ENCODE results near the gene TMEM182.

The TMEM182 gene

DNA sequence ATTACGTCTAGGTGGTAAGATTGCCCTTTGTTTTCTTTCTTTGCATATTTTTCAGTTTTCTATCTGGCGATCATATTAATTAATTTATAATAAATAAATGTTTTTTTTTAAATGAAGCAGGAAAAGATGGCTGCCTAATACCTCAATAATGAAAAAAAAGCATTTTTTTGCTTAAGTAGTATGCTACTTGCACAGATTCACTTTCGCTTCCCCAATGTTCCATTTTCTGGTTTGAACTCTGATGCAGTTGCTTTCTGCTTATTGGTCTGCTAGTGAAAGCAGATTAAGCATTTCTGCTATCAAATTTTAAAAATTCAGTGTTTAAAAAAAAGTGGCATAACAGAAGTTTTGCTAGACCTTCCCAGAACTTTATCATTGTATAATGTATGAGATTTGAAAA is 11.9 kb upstream of the TMEM182 start:
- H3K36me3 Mint-ChIP-seq (ENCODE audit: low read depth), result no peaks in the 10 kb centered on the region
- H3K9me3 Mint-ChIP-seq, result no peaks in the 10 kb centered on the region
- no peaks in the 10 kb centered on the region for H3K4me1 Mint-ChIP-seq (ENCODE audit: low read depth)
- H3K4me3 Mint-ChIP-seq, result no peak overlapping the region
- no peak overlapping the region for H3K27ac Mint-ChIP-seq
- H3K27me3 Mint-ChIP-seq, result no peaks in the 10 kb centered on the region
- no peak for DNase-seq

GRCh38 chr2:102753563-102754159 is 8.2 kb upstream of the TMEM182 start:
- Mint-ChIP-seq H3K9me3 (no peaks in the 10 kb centered on the region), H3K36me3 (ENCODE audit: low read depth) (peaks cover 3% of the 10 kb centered on the region), H3K4me1 (ENCODE audit: low read depth) (no peaks in the 10 kb centered on the region), H3K27ac (no peak overlapping the region), H3K4me3 (no peak overlapping the region), H3K27me3 (no peaks in the 10 kb centered on the region)
- DNase-seq, result no peak

DNA sequence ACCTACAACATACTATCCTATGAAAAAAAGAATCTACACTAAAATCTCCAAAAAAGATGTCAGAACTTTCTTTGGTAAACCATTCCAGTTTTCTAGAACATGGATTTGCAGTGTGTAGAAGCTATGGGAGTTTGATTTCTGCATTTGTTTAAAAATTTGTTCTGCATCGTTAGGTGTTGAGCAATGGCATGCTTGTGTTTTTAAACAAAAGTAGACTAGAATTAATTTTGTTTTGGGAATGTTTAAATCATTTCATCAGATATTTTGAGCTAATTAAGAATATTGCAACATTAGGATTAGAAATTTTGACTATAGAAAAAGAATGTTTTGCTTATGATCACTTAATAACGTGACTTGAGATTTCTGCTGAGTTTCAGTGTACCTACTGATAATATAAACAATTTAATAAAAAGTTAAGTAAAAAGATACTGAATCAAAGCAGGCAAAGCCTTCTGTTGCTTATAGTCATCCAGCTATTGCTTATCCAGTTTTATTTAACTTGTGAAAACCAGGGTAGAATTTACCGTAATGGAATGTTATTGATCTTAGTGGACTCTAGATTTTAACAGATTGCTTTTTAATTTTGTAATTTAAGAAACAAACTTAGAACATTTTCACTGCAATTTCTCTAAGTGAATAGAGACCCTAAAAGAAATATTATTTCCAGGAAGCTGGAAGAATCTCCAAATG is 7.2 kb upstream of the TMEM182 start:
- DNase-seq, result no peak
- Mint-ChIP-seq H3K27me3 (no peaks in the 10 kb centered on the region), H3K4me1 (ENCODE audit: low read depth) (no peaks in the 10 kb centered on the region), H3K4me3 (no peak overlapping the region), H3K27ac (no peak overlapping the region), H3K9me3 (no peaks in the 10 kb centered on the region), H3K36me3 (ENCODE audit: low read depth) (peaks cover 3% of the 10 kb centered on the region)

GRCh38 chr2:102755284-102755683 is 6.5 kb upstream of the TMEM182 start:
- Mint-ChIP-seq H3K9me3 (no peaks in the 10 kb centered on the region), H3K27ac (no peak overlapping the region), H3K4me1 (ENCODE audit: low read depth) (no peaks in the 10 kb centered on the region), H3K36me3 (ENCODE audit: low read depth) (peaks cover 3% of the 10 kb centered on the region), H3K27me3 (no peaks in the 10 kb centered on the region), H3K4me3 (no peak overlapping the region)
- DNase-seq, result no peak

GRCh38 chr2:102758439-102758838 is 3.4 kb upstream of the TMEM182 start:
- no peak overlapping the region for H3K27ac Mint-ChIP-seq
- H3K27me3 Mint-ChIP-seq, result no peaks in the 10 kb centered on the region
- no peak for DNase-seq
- no peaks in the 10 kb centered on the region for H3K9me3 Mint-ChIP-seq
- no peaks in the 10 kb centered on the region for H3K4me1 Mint-ChIP-seq (ENCODE audit: low read depth)
- no peak overlapping the region for H3K4me3 Mint-ChIP-seq
- H3K36me3 Mint-ChIP-seq (ENCODE audit: low read depth), result peaks cover 7% of the 10 kb centered on the region

GRCh38 chr2:102764083-102764482 is 2.3 kb downstream of the TMEM182 start:
- no peaks in the 10 kb centered on the region for H3K4me1 Mint-ChIP-seq (ENCODE audit: low read depth)
- no peak overlapping the region for H3K4me3 Mint-ChIP-seq
- DNase-seq, result no peak
- peaks cover 32% of the 10 kb centered on the region for H3K36me3 Mint-ChIP-seq (ENCODE audit: low read depth)
- H3K9me3 Mint-ChIP-seq, result no peaks in the 10 kb centered on the region
- no peaks in the 10 kb centered on the region for H3K27me3 Mint-ChIP-seq
- no peak overlapping the region for H3K27ac Mint-ChIP-seq

DNA sequence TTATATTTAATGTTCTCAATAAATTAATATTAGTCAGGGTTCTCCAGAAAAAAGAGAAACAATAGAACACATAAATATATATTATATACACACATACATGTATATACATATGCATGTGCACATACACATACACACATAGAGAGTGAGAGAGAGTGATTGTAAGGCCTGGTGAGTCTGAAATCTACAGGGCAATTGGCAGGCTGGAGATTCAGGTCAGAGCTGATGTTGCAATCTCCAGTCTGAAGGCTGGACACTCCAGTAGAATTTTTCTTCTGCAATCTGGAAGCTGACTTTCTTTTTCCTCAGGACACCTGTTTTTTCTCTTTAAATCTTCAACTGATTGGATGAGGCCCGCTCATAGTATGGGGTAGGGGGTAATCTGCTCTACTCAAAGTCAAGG is 3.2 kb downstream of the TMEM182 start:
- Mint-ChIP-seq H3K4me1 (ENCODE audit: low read depth) (no peaks in the 10 kb centered on the region), H3K9me3 (no peaks in the 10 kb centered on the region), H3K27me3 (no peaks in the 10 kb centered on the region), H3K36me3 (ENCODE audit: low read depth) (peaks cover 38% of the 10 kb centered on the region), H3K27ac (no peak overlapping the region), H3K4me3 (no peak overlapping the region)
- DNase-seq, result no peak

- Mint-ChIP-seq H3K4me3 (no peak overlapping the region), H3K4me1 (ENCODE audit: low read depth) (no peaks in the 10 kb centered on the region), H3K27me3 (no peaks in the 10 kb centered on the region), H3K27ac (no peak overlapping the region), H3K9me3 (no peaks in the 10 kb centered on the region), H3K36me3 (ENCODE audit: low read depth) (peaks cover 36% of the 10 kb centered on the region)
- DNase-seq, result no peak
These were observed 6.4 kb downstream of the TMEM182 start for GRCh38 chr2:102768253-102768652.

DNA sequence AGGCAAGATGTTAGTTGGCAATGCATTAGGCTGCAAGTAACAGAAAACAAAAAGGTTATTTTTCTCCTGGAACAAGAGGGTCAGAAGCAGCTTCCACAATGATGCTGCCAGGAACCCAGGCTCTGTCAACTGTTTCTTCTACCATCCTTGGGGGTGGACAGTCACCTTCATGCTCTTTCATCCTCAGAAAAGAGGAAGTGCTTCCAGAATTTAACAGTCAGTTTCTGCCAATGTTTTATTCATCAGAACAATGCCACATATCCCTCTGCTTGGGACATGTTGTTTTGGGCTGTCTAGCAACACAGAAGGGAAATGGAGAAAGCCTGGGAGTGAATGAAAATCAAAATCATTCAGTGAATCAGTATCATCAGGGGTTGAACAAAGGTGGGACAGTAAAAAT is 7.1 kb downstream of the TMEM182 start:
- H3K36me3 Mint-ChIP-seq (ENCODE audit: low read depth), result peaks cover 35% of the 10 kb centered on the region
- no peak for DNase-seq

DNA sequence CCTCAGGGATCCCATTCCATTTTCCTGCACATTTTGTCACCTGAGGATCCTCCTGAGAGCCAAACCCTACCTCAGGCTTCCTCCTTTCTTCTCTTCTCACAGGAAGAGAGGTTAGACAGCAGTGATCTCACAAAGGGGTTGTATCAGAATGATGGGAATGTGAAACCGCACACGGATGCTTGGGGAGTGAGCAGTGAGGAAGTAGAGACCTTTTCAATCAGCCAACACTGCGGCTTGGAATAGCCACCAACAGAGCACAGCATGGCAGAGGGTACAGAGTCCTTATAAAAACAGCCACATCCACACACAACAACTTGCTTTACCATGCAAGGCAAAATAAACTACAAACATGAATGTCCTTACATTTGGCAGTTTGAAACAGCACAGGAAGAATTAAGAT is 8.7 kb downstream of the TMEM182 start:
- no peaks in the 10 kb centered on the region for H3K4me1 Mint-ChIP-seq (ENCODE audit: low read depth)
- peaks cover 29% of the 10 kb centered on the region for H3K36me3 Mint-ChIP-seq (ENCODE audit: low read depth)
- no peak overlapping the region for H3K4me3 Mint-ChIP-seq
- H3K27me3 Mint-ChIP-seq, result no peaks in the 10 kb centered on the region
- H3K27ac Mint-ChIP-seq, result no peak overlapping the region
- no peaks in the 10 kb centered on the region for H3K9me3 Mint-ChIP-seq
- DNase-seq, result no peak

More for the DNA sequence above, 7.1 kb downstream of the TMEM182 start:
- no peaks in the 10 kb centered on the region for H3K27me3 Mint-ChIP-seq
- H3K4me3 Mint-ChIP-seq, result no peak overlapping the region
- H3K27ac Mint-ChIP-seq, result no peak overlapping the region
- no peaks in the 10 kb centered on the region for H3K9me3 Mint-ChIP-seq
- no peaks in the 10 kb centered on the region for H3K4me1 Mint-ChIP-seq (ENCODE audit: low read depth)

DNA sequence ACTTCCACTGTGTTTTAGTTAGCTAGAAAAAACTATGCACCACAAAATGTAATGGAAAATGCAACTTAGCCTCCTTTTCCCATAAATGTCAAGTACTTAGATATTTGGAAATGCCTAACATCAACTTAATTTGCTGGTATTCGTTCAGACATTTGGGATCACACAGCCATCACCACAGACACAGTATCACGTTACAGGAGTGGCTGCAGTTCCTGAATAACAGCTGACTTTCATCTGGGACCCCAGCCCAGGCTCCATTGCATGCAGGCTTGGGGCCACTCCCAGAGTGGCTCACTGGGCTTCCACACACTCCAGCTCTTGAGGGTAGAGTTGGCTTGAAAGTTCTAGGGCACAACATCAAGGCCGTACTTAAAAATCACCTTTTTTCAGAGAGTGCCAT is 9.3 kb downstream of the TMEM182 start:
- Mint-ChIP-seq H3K36me3 (ENCODE audit: low read depth) (peaks cover 28% of the 10 kb centered on the region), H3K4me1 (ENCODE audit: low read depth) (no peaks in the 10 kb centered on the region), H3K27me3 (no peaks in the 10 kb centered on the region), H3K9me3 (no peaks in the 10 kb centered on the region), H3K27ac (no peak overlapping the region), H3K4me3 (no peak overlapping the region)
- no peak for DNase-seq

GRCh38 chr2:102772659-102773058 is 10.8 kb downstream of the TMEM182 start:
- Mint-ChIP-seq H3K27ac (no peak overlapping the region), H3K36me3 (ENCODE audit: low read depth) (peaks cover 30% of the 10 kb centered on the region), H3K9me3 (no peaks in the 10 kb centered on the region), H3K4me1 (ENCODE audit: low read depth) (no peaks in the 10 kb centered on the region), H3K27me3 (no peaks in the 10 kb centered on the region), H3K4me3 (no peak overlapping the region)
- no peak for DNase-seq

DNA sequence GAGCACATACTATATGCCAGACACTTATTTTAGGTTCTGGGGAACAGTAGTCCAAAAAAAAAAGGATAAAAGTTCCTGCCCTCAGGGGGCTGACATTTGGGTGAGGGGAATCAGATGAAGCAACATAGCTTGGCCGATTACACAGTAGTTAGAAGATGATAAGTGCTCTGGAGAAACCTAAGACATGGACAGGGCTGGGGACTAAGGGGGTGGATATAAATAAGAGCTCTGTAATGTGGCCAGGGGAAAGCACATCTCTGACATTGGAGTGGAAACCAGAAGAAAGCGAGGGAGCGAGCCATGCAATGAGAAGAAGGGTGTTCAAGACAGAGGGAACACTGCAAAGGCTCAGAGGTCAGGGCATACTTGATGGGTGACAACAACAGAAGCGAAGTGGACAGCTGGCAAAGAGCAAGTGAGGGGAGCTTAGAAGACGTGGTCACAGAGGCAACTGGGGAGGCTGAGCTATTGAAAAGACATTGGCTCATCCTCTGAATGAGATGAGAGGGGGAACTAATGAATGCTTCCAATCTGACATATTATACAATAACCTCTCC is 11.4 kb downstream of the TMEM182 start:
- Mint-ChIP-seq H3K4me1 (ENCODE audit: low read depth) (no peaks in the 10 kb centered on the region), H3K36me3 (ENCODE audit: low read depth) (peaks cover 25% of the 10 kb centered on the region), H3K4me3 (no peak overlapping the region)

GRCh38 chr2:102778260-102778659 is 16.4 kb downstream of the TMEM182 start:
- H3K9me3 Mint-ChIP-seq, result no peaks in the 10 kb centered on the region
- H3K27ac Mint-ChIP-seq, result no peak overlapping the region
- H3K27me3 Mint-ChIP-seq, result no peaks in the 10 kb centered on the region
- peaks cover 11% of the 10 kb centered on the region for H3K36me3 Mint-ChIP-seq (ENCODE audit: low read depth)
- no peaks in the 10 kb centered on the region for H3K4me1 Mint-ChIP-seq (ENCODE audit: low read depth)
- no peak for DNase-seq
- no peak overlapping the region for H3K4me3 Mint-ChIP-seq

More for the DNA sequence above, 11.4 kb downstream of the TMEM182 start:
- H3K9me3 Mint-ChIP-seq, result no peaks in the 10 kb centered on the region
- H3K27ac Mint-ChIP-seq, result no peak overlapping the region
- H3K27me3 Mint-ChIP-seq, result no peaks in the 10 kb centered on the region
- no peak for DNase-seq

DNA sequence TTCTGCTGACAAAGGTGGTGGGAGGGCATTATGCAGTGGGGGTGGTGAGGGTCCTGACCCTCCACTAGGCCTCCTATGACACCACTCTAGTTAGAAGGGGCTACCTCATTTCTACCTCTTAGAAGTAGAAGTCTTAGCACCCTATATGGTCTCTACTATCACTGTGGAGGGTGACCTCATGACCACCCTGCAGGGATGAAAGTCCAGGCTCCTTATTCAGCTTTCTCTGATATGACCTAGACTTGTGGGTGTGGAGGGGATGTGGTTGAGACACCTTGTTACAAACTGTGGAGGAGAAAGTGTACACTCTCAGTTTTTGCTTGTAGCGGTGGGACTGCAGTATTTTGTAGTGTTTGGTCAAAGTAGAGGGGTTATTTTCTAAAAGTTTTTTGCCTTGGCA is 18.6 kb downstream of the TMEM182 start:
- H3K9me3 Mint-ChIP-seq, result no peaks in the 10 kb centered on the region
- H3K27me3 Mint-ChIP-seq, result no peaks in the 10 kb centered on the region
- no peak for DNase-seq
- H3K4me1 Mint-ChIP-seq (ENCODE audit: low read depth), result no peaks in the 10 kb centered on the region
- no peak overlapping the region for H3K27ac Mint-ChIP-seq
- H3K4me3 Mint-ChIP-seq, result no peak overlapping the region
- H3K36me3 Mint-ChIP-seq (ENCODE audit: low read depth), result peaks cover 13% of the 10 kb centered on the region
